Activated B cell treated with CpG ODN at 0.5 μM for 24 hours (primary cell): ENCODE data around the gene CDHR2. TPM values are rescaled to one million over a fixed set of nuclear protein-coding genes. Genes with fewer than 3 reads are reported as not detected.

Experiments used
- ATAC-seq: fragments of 200-7000 bp; cut with Tn5 transposase; one replicate; pipeline ENCODE4 v1.10.0; 2021; ENCODE audit warnings: low read depth, mild to moderate bottlenecking, moderate library complexity
- CTCF ChIA-PET: fragments of 350-600 bp; sonication (Branson Sonifier 250); formaldehyde crosslinking; loops from one replicate; lab custom pipeline; 2021; ENCODE audit warnings: antibody characterized with exemption; lab: Charles Lee
- POLR2A ChIA-PET: fragments of 350-600 bp; sonication (Branson Sonifier 250); formaldehyde crosslinking; loops from one replicate; lab custom pipeline; 2021; ENCODE audit warnings: antibody characterized with exemption; lab: Charles Lee
- DNase-seq: peaks from one replicate; pipeline ENCODE4 v3.0.0; 2022
- H3K27ac Mint-ChIP-seq: one replicate; pipeline ENCODE4 v1.8.0; 2020; ENCODE audit warnings: mixed read lengths
- H3K27me3 Mint-ChIP-seq: one replicate; pipeline ENCODE4 v1.8.0; 2021; ENCODE audit warnings: mixed read lengths
- H3K36me3 Mint-ChIP-seq: one replicate; pipeline ENCODE4 v1.8.0; 2021; ENCODE audit warnings: low read depth, mixed read lengths
- H3K4me1 Mint-ChIP-seq: one replicate; pipeline ENCODE4 v1.8.0; 2021; ENCODE audit warnings: mixed read lengths
- H3K4me3 Mint-ChIP-seq: one replicate; pipeline ENCODE4 v1.8.0; 2020; ENCODE audit warnings: mild to moderate bottlenecking, mixed read lengths
- H3K9me3 Mint-ChIP-seq: one replicate; pipeline ENCODE4 v1.8.0; 2020; ENCODE audit warnings: mixed read lengths
- intact Hi-C: fragments of 100-400 bp; cut with micrococcal nuclease; formaldehyde crosslinking; loops from one replicate; pipeline ENCODE4 v1.15.1; 2024
- total RNA-seq: library from RNA; stranded (reverse); gene quantifications from 2 replicates; pipeline ENCODE4 v1.2.3, GENCODE V29; 2022
- TF ChIP-seq, protein P1 (sequence below): fragments of 200-600 bp; IDR thresholded peaks from one replicate; pipeline ENCODE4 v1.8.0; 2022; ENCODE audit warnings: antibody characterized with exemption, mild to moderate bottlenecking

The CDHR2 gene
- total RNA-seq, 1 donor from 2014 or later: 0.31 TPM

GRCh38 chr5:176639208-176639607 is 90.1 kb downstream of the CDHR2 start:
- Mint-ChIP-seq H3K4me3 (no peak overlapping the region), H3K9me3 (peaks cover 5% of the 10 kb centered on the region), H3K27ac (no peak overlapping the region), H3K27me3 (peaks cover 16% of the 10 kb centered on the region), H3K36me3 (no peaks in the 10 kb centered on the region), H3K4me1 (peaks cover 9% of the 10 kb centered on the region)
- CTCF ChIA-PET: interaction anchor here (0.9 kb wide), 1 partner anchor 21 kb away, joined by 3 read pairs; no protein-coding TSS in a partner anchor
- DNase-seq: no peak
- intact Hi-C loops: no loop called here
- no peak for ATAC-seq
- TF ChIP-seq, protein P1, sequence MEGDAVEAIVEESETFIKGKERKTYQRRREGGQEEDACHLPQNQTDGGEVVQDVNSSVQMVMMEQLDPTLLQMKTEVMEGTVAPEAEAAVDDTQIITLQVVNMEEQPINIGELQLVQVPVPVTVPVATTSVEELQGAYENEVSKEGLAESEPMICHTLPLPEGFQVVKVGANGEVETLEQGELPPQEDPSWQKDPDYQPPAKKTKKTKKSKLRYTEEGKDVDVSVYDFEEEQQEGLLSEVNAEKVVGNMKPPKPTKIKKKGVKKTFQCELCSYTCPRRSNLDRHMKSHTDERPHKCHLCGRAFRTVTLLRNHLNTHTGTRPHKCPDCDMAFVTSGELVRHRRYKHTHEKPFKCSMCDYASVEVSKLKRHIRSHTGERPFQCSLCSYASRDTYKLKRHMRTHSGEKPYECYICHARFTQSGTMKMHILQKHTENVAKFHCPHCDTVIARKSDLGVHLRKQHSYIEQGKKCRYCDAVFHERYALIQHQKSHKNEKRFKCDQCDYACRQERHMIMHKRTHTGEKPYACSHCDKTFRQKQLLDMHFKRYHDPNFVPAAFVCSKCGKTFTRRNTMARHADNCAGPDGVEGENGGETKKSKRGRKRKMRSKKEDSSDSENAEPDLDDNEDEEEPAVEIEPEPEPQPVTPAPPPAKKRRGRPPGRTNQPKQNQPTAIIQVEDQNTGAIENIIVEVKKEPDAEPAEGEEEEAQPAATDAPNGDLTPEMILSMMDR: no peak
- POLR2A ChIA-PET: interaction anchor here (1.3 kb wide), 1 partner anchor 8 kb away, joined by 4 read pairs; the partner anchor contains the start of genes EIF4E1B and SNCB

DNA sequence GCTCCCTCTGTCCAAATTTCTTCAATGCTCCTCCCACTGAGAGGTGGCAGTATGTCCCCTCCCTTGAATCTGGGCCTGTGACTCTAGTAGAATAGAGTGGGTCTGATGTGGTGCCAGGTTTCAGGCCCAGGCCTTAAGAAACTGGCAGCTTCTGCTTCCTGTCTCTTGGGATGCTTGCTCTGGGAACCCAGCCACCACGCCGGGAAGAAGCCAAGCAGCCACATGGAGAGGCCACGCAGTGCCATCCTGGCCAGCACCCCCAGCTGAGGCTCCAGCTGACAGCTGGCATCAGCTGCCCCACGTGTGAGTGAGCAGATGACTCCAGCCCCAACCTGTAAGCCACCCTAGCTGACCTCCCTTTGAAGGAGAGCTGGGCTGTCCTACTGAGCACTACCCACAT is 90.8 kb downstream of the CDHR2 start:
- H3K36me3 Mint-ChIP-seq: no peaks in the 10 kb centered on the region
- CTCF ChIA-PET: interaction anchor here (0.9 kb wide), 1 partner anchor 20 kb away, joined by 3 read pairs; no protein-coding TSS in a partner anchor
- H3K27ac Mint-ChIP-seq: no peak overlapping the region
- H3K4me3 Mint-ChIP-seq: no peak overlapping the region
- peaks cover 16% of the 10 kb centered on the region for H3K27me3 Mint-ChIP-seq
- intact Hi-C loops: no loop called here
- TF ChIP-seq, protein P1: no peak
- peaks cover 5% of the 10 kb centered on the region for H3K4me1 Mint-ChIP-seq
- no peak for ATAC-seq
- no peak for DNase-seq
- H3K9me3 Mint-ChIP-seq: peaks cover 5% of the 10 kb centered on the region
- POLR2A ChIA-PET: interaction anchor here (1.3 kb wide), 1 partner anchor 9 kb away, joined by 4 read pairs; the partner anchor contains the start of genes EIF4E1B and SNCB

GRCh38 chr5:176640616-176641015 is 91.5 kb downstream of the CDHR2 start:
- ChIA-PET CTCF (no interaction called here), POLR2A (interaction anchor here (0.6 to 1.3 kb wide), 2 partner anchors 10 to 387 kb away, joined by 4 read pairs; partner anchors contain the start of genes EIF4E1B and SNCB)
- TF ChIP-seq, protein P1: no peak
- ATAC-seq (no peak), DNase-seq (no peak)
- intact Hi-C loops: no loop called here
- Mint-ChIP-seq H3K27ac (no peak overlapping the region), H3K36me3 (no peaks in the 10 kb centered on the region), H3K4me3 (no peak overlapping the region), H3K4me1 (no peaks in the 10 kb centered on the region), H3K27me3 (peaks cover 12% of the 10 kb centered on the region), H3K9me3 (no peaks in the 10 kb centered on the region)

DNA sequence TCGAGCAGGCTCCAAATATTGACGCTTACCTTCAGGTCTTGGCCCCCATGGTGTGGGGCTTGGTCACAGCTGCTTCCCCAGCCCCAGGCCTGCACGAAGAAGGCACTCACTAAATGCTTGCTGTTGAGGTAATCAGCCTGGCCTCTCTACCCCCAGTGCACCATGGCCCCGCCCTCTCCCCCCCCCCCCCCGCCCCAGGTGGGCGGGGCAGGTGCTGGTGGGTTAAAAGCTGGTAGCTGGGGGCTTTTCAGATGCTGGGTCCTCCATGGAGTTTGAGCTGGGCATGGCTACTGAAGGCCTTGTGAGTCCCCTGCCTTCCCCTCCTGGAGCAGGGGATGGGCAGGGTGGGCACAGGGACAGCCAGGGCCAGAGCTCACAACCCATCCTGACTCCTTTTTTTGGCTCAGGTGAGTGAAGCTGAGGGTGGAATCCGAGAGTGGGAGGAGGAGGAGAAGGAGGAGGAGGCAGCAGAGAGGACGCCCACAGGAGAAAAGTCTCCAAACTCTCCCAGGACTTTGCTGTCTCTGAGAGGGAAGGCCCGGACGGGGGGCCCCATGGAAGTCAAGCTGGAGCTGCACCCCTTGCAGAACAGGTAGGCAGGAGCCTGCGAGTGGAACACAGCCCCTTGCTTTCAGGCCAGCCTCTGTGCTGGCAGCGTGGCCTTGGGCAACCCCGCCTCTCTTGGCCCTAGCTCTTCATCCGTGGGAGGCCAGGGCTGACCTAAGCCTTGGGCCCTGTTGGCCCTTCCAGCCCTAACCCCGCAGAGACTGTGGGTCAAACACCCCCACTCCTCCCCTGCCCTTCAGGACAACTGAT is 93.7 kb downstream of the CDHR2 start:
- intact Hi-C loops: no loop called here
- ChIA-PET CTCF (interaction anchor here (1.1 to 1.3 kb wide), 2 partner anchors 9 to 18 kb away, joined by 3 to 4 read pairs; no protein-coding TSS in a partner anchor), POLR2A (interaction anchor here (0.6 to 1.7 kb wide), 2 partner anchors 13 to 324 kb away, joined by 5 to 7 read pairs; partner anchors contain the start of genes EIF4E1B and SNCB)
- Mint-ChIP-seq H3K4me1 (peaks cover 11% of the 10 kb centered on the region), H3K4me3 (no peak overlapping the region), H3K9me3 (no peaks in the 10 kb centered on the region), H3K27ac (no peak overlapping the region), H3K36me3 (no peaks in the 10 kb centered on the region), H3K27me3 (peaks cover under 1% of the 10 kb centered on the region)
- TF ChIP-seq, protein P1: no peak
- ATAC-seq: no peak
- no peak for DNase-seq
